Measurements from ENCODE around the gene ROR2. TPM values are rescaled to one million over a fixed set of nuclear protein-coding genes. Genes with fewer than 3 reads are reported as not detected.

ROR2 gene
- total and polyA plus RNA-seq, 2 donors (not counting 3 experiments of a cell fraction or from before 2014, with no cell fraction given) = not detected

- POLR2A ChIA-PET = no interaction called here
- no peak overlapping the region for H2AFZ ChIP-seq (ENCODE audit: low read depth, low read length)
- H3K4me3 ChIP-seq (replicated peaks in 1 of 3; ENCODE audit: insufficient read depth in 1 of 3, low read depth in 1 of 3, low read length in 3 of 3) = no peak overlapping the region
- DNase-seq (ENCODE audit: low read depth, low spot score) (no peak), FAIRE-seq (no peak)
- no peaks in the 10 kb centered on the region for H3K27me3 ChIP-seq (ENCODE audit: control insufficient read depth in 2 of 2, insufficient read depth in 2 of 2, low read length in 2 of 2)
- no TSS peak for BruUV-seq (replicated peaks)
- no peaks in the 10 kb centered on the region for H3K79me2 ChIP-seq (ENCODE audit: control insufficient read depth, insufficient read depth, low read length)
- no peak for TF ChIP-seq GATA2 (IDR thresholded peaks at IDR 0.05; ENCODE audit: insufficient read depth, insufficient read length, low read depth, low read length)
- TF ChIP-seq MYC (IDR thresholded peaks at IDR 0.05; ENCODE audit: low read depth, low read length) = no peak
- TF ChIP-seq JUN (IDR thresholded peaks at IDR 0.05; ENCODE audit: borderline replicate concordance, insufficient read depth, insufficient read length, low read depth) = no peak
- TF ChIP-seq EZH2 (IDR thresholded peaks at IDR 0.05; ENCODE audit: borderline replicate concordance, low read depth, low read length, severe bottlenecking) = no peak
- TF ChIP-seq CTCF (IDR thresholded peaks at IDR 0.05; ENCODE audit: extremely low read depth in 1 of 2, insufficient read depth in 1 of 2, low read depth in 1 of 2, low read length in 2 of 2) = no peak
- no peak for TF ChIP-seq MAX (IDR thresholded peaks at IDR 0.05; ENCODE audit: insufficient read depth, insufficient read length)
- TF ChIP-seq FOS (IDR thresholded peaks at IDR 0.05; ENCODE audit: borderline replicate concordance, insufficient read depth, low read length) = no peak
- no peaks in the 10 kb centered on the region for H3K9me1 ChIP-seq (replicated peaks; ENCODE audit: control insufficient read depth, extremely low read depth, insufficient read depth, low read length)
- no peak overlapping the region for H3K27ac ChIP-seq (ENCODE audit: insufficient read depth, low read depth, low read length)
- intact Hi-C loops (cut with micrococcal nuclease) (no loop called here), dilution Hi-C loops (cut with MboI; ENCODE audit: extremely low pct_ligation_motif_present, low sequenced_read_pairs) (no loop called here)
- H3K4me2 ChIP-seq (ENCODE audit: insufficient read depth, low read length) = no peak overlapping the region
- H3K9me3 ChIP-seq (replicated peaks; ENCODE audit: control insufficient read depth, insufficient read depth, low read length) = no peaks in the 10 kb centered on the region
- H3K9ac ChIP-seq (replicated peaks; ENCODE audit: extremely low read depth, insufficient read depth, low read length) = no peak overlapping the region
- no peaks in the 10 kb centered on the region for H3K36me3 ChIP-seq (ENCODE audit: control insufficient read depth in 2 of 2, extremely low read depth in 1 of 2, insufficient read depth in 2 of 2, low read length in 2 of 2)
- no peaks in the 10 kb centered on the region for H4K20me1 ChIP-seq (replicated peaks; ENCODE audit: control insufficient read depth, extremely low read depth, insufficient read depth, low read length)
- CTCF ChIA-PET = no interaction called here
- no peaks in the 10 kb centered on the region for H3K4me1 ChIP-seq (ENCODE audit: control insufficient read depth, extremely low read depth, insufficient read depth, low read length)
Observed at GRCh38 chr9:91814753-91815152, 135.3 kb downstream of the ROR2 start.

Measured in endothelial cell of umbilical vein (primary cell).